K562 (cell line): ENCODE measurements around the gene WNK1. TPM values are rescaled to one million over a fixed set of nuclear protein-coding genes. Genes with fewer than 3 reads are reported as not detected.

Experiments
- ATAC-seq: fragments of 200-7000 bp; cut with Tn5 transposase; 3 replicates; pipeline ENCODE4 v1.9.1; 2020; ENCODE audit warnings: moderate library complexity
- BruUV-seq: library from RNA; stranded (reverse); fragments of 400-500 nt; replicated peaks from 2 replicates; lab custom pipeline; 2021; lab: Mats Ljungman, UMichigan
- CTCF ChIA-PET: fragments of 300-600 bp; formaldehyde crosslinking; extraction: SDS; loops from one replicate; lab custom pipeline; 2021; ENCODE audit warnings: low intra/inter-chr PET ratio; lab: Yijun Ruan, JAX
- POLR2A ChIA-PET: fragments of 300-600, 350-650 bp; sonication (Branson Sonifier 250); formaldehyde crosslinking; extraction: SDS; loops from one replicate; lab custom pipeline; 2021; ENCODE audit warnings: antibody characterized with exemption, inconsistent platforms; lab: Yijun Ruan, JAX
- DNase-seq, 4 experiments: peaks; one replicate each; pipeline versions ENCODE4 v3.0.0 to v3.0.0-alpha.2; 2011 to 2018; ENCODE audit warnings: low spot score in 3 of 4, mixed read lengths in 3 of 4; ENCODE audit errors: extremely low read depth in 1 of 4
- FAIRE-seq: peaks from 2 replicates; lab custom pipeline; 2011; peaks lifted over from hg19 to GRCh38; lab: Jason Lieb, UNC
- H2AFZ ChIP-seq: 2 replicates; pipeline ENCODE4 v1.6.0; 2011; ENCODE audit warnings: low read depth, low read length, control low read depth, inconsistent platforms
- H3K27ac ChIP-seq: fragments of 200-600 bp; 3 replicates; pipeline ENCODE4 v1.8.0; 2011; ENCODE audit warnings: low read depth, mild to moderate bottlenecking, control low read depth, inconsistent platforms, low read length, moderate library complexity, mixed read lengths; ENCODE audit errors: extremely low read depth
- H3K27me3 ChIP-seq, 2 experiments: fragments of 300-600 bp in 1 of 2; 2 replicates in 1 of 2; 3 replicates in 1 of 2; pipeline versions ENCODE4 v1.6.0 to v1.8.0; 2011; ENCODE audit warnings: inconsistent platforms in 2 of 2, low read length in 2 of 2, mild to moderate bottlenecking in 1 of 2, mixed read lengths in 1 of 2, moderate library complexity in 1 of 2; ENCODE audit not compliant: control insufficient read depth in 2 of 2, insufficient read depth in 2 of 2
- H3K36me3 ChIP-seq: fragments of 300-600 bp; 3 replicates; pipeline ENCODE4 v1.8.0; 2011; ENCODE audit warnings: mild to moderate bottlenecking, low read length, inconsistent platforms; ENCODE audit not compliant: control insufficient read depth, insufficient read depth
- H3K4me1 ChIP-seq, 2 experiments: fragments of 200-600 bp in 1 of 2; replicated peaks in 1 of 2; 2 replicates in 1 of 2; 3 replicates in 1 of 2; pipeline versions ENCODE4 v1.5.1 to v1.8.0; 2011; ENCODE audit warnings: inconsistent platforms in 2 of 2, low read length in 2 of 2, mild to moderate bottlenecking in 1 of 2, mixed read lengths in 1 of 2, moderate library complexity in 1 of 2; ENCODE audit not compliant: control insufficient read depth in 2 of 2, insufficient read depth in 2 of 2
- H3K4me2 ChIP-seq: 2 replicates; pipeline ENCODE4 v1.6.1; 2011; ENCODE audit warnings: low read length, control low read depth, inconsistent platforms, mixed read lengths; ENCODE audit not compliant: insufficient read depth
- H3K4me3 ChIP-seq: fragments of 200-600 bp; sonication (generic), shearing (Covaris generic); 2 replicates; pipeline ENCODE4 v1.5.1; 2016; ENCODE audit warnings: control low read depth, inconsistent platforms
- H3K79me2 ChIP-seq: fragments of 200-600 bp; 3 replicates; pipeline ENCODE4 v1.8.0; 2011; ENCODE audit warnings: low read length, inconsistent platforms; ENCODE audit not compliant: control insufficient read depth, insufficient read depth
- H3K9ac ChIP-seq, 2 experiments: 2 replicates each; pipeline versions ENCODE4 v1.6.0 to v1.6.1; 2011; ENCODE audit warnings: low read depth in 2 of 2, low read length in 2 of 2, control low read depth in 1 of 2, inconsistent platforms in 1 of 2, mild to moderate bottlenecking in 1 of 2, mixed read lengths in 1 of 2; ENCODE audit not compliant: insufficient read depth in 1 of 2
- H3K9me1 ChIP-seq: one replicate; pipeline ENCODE4 v1.6.0; 2011; ENCODE audit warnings: inconsistent platforms, mild to moderate bottlenecking, low read length, moderate library complexity; ENCODE audit not compliant: control insufficient read depth, insufficient read depth
- H3K9me3 ChIP-seq: replicated peaks from 2 replicates; pipeline ENCODE4 v1.5.1; 2011; ENCODE audit warnings: low read depth, low read length, inconsistent platforms; ENCODE audit not compliant: control insufficient read depth, insufficient read depth
- H4K20me1 ChIP-seq: replicated peaks from 2 replicates; pipeline ENCODE4 v1.6.1; 2011; ENCODE audit warnings: low read length, inconsistent platforms, mixed read lengths; ENCODE audit not compliant: control insufficient read depth, insufficient read depth
- ATF2 ChIP-seq: sonication (generic); formaldehyde crosslinking; IDR thresholded peaks from 2 replicates; pipeline ENCODE4 v1.8.1; 2022; ENCODE audit warnings: missing genetic modification reagents
- CSDE1 ChIP-seq, 2 experiments: fragments of 450-650 bp; IDR thresholded peaks; 2 replicates each; pipeline ENCODE4 v1.6.1; 2016; ENCODE audit warnings: mild to moderate bottlenecking in 1 of 2
- NCOA6 ChIP-seq: fragments of 450-650 bp; IDR thresholded peaks from 2 replicates; pipeline ENCODE4 v1.6.1; 2017; ENCODE audit warnings: mild to moderate bottlenecking
- RAD51 ChIP-seq: fragments of 450-650 bp; IDR thresholded peaks from 2 replicates; pipeline ENCODE4 v1.7.1; 2016; ENCODE audit warnings: low read depth, mild to moderate bottlenecking, borderline replicate concordance
- RFX5 ChIP-seq: IDR thresholded peaks from 2 replicates; pipeline ENCODE4 v1.6.1; 2011; ENCODE audit warnings: low read depth, mild to moderate bottlenecking, improper control_type of control experiment, low read length
- SP2 ChIP-seq: IDR thresholded peaks from 2 replicates; pipeline ENCODE4 v1.6.1; 2011; ENCODE audit warnings: mild to moderate bottlenecking, low read depth, low read length, moderate library complexity; ENCODE audit not compliant: poor library complexity, severe bottlenecking; ENCODE audit errors: extremely low read depth
- ZNF780A ChIP-seq: fragments of 250-450 bp; sonication (Bioruptor Pico); IDR thresholded peaks from 2 replicates; pipeline ENCODE4 v1.5.0; 2021; ENCODE audit warnings: mild to moderate bottlenecking
- WGBS: fragments of 100-300 bp; shearing (Covaris generic); methylation state at CpG from one replicate; pipeline ENCODE4 v1.1.6; 2016; ENCODE audit warnings: low coverage, mixed read lengths; ENCODE audit not compliant: insufficient coverage; ENCODE audit errors: missing lambda C conversion rate; 5-methylcytosine and 5-hydroxymethylcytosine counted together
- in situ Hi-C: fragments of 300-500 bp; cut with MboI; formaldehyde crosslinking; loops from 4 replicates; pipeline ENCODE4 v1.15.0; 2018; ENCODE audit warnings: inconsistent platforms, mixed read lengths
- intact Hi-C: fragments of 100-400 bp; cut with micrococcal nuclease; formaldehyde crosslinking; loops from 2 replicates; pipeline ENCODE4 v1.14.2; 2022
- polyA plus RNA-seq, 8 experiments: library from polyadenylated mRNA; depleted of rRNA in 4 of 8; stranded (reverse) in 5 of 8; unstranded in 3 of 8; fragments of >200 nt; fragmentation: Nextera tagmentation in 2 of 8; fragmentation: Illumina TruSeq in 1 of 8; extraction: Ambion mirVana in 2 of 8; extraction: Trizol in 1 of 8; gene quantifications; 2 replicates each; pipeline versions ENCODE4 v1.2.1 to v1.2.3, GENCODE V29; 2011 to 2014; ENCODE audit warnings: inconsistent platforms in 1 of 8, missing spikeins in 1 of 8
- total RNA-seq, 7 experiments: library from RNA; depleted of rRNA in 6 of 7; stranded (reverse); fragments of >200 nt in 6 of 7; fragmentation: Illumina TruSeq in 2 of 7; extraction: Trizol in 2 of 7; gene quantifications; 2 replicates each; pipeline versions ENCODE4 v1.2.1 to v1.2.3, GENCODE V29; 2011 to 2021; ENCODE audit warnings: low replicate concordance in 1 of 7
- TF ChIP-seq, protein P1 (sequence below): fragments of 250-450 bp; sonication (Bioruptor Pico); IDR thresholded peaks from 2 replicates; pipeline ENCODE4 v1.5.0; 2022; ENCODE audit warnings: mild to moderate bottlenecking

WNK1 gene
- total and polyA plus RNA-seq, 9 of the 15 experiments (the other 6 are each of a cell fraction or from before 2014, with no cell fraction given) = 4.3 to 73.9 (median 31.0) TPM

DNA sequence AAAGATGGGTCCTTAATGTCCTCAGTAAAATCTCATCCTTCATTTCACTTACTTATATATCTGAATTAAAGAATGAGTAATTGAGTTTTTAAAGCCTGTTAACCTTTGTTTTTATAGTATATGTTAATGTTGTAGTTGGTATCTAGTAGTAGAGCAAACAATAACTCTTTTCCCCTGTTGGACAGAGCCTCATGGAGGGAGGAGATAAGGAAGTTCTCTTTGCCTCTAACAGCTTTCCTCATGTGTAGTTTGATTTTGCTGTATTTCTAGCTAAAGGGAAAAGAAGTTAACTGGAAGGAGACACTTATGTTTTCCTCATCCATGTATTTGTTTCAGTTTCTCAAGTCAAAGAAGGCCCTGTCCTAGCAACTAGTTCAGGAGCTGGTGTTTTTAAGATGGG lies 141.8 kb downstream of the WNK1 start:
- H3K36me3 ChIP-seq = peaks cover 60% of the 10 kb centered on the region
- no peaks in the 10 kb centered on the region for H3K79me2 ChIP-seq
- FAIRE-seq (no peak), ATAC-seq (no peak), DNase-seq (no peak)
- no peaks in the 10 kb centered on the region for H3K27me3 ChIP-seq
- intact Hi-C loops (no loop called here), in situ Hi-C loops (no loop called here)
- no peaks in the 10 kb centered on the region for H3K9me1 ChIP-seq
- H3K27ac ChIP-seq = no peak overlapping the region
- H3K4me1 ChIP-seq = no peaks in the 10 kb centered on the region
- H2AFZ ChIP-seq = no peak overlapping the region
- POLR2A ChIA-PET = interaction anchor here (0.5 to 0.6 kb wide), 2 partner anchors 696 to 822 kb away, joined by 3 read pairs; no protein-coding TSS in a partner anchor
- H4K20me1 ChIP-seq = no peaks in the 10 kb centered on the region
- CTCF ChIA-PET = no interaction called here
- TF ChIP-seq ATF2 (CRISPR knock-in tag) (no peak), CSDE1 (IDR thresholded peaks at IDR 0.05) (no peak), RAD51 (no peak), NCOA6 (no peak), SP2 (no peak)
- BruUV-seq = no TSS peak
- no peak overlapping the region for H3K9ac ChIP-seq
- H3K4me3 ChIP-seq = no peak overlapping the region
- no peaks in the 10 kb centered on the region for H3K9me3 ChIP-seq
- no peak overlapping the region for H3K4me2 ChIP-seq

- no peaks in the 10 kb centered on the region for H3K9me1 ChIP-seq
- H3K9me3 ChIP-seq = no peaks in the 10 kb centered on the region
- FAIRE-seq (no peak), DNase-seq (no peak), ATAC-seq (no peak)
- no peaks in the 10 kb centered on the region for H4K20me1 ChIP-seq
- H3K4me3 ChIP-seq = no peak overlapping the region
- intact Hi-C loops = no loop called here
- in situ Hi-C loops = no loop called here
- H2AFZ ChIP-seq = no peak overlapping the region
- 63% methylated on average over 4 of the region's 4 CpGs for WGBS
- H3K79me2 ChIP-seq = no peaks in the 10 kb centered on the region
- BruUV-seq = no TSS peak
- POLR2A ChIA-PET = interaction anchor here (0.8 kb wide), 1 partner anchor 270 kb away, joined by 3 read pairs; no protein-coding TSS in a partner anchor
- no peak overlapping the region for H3K9ac ChIP-seq
- no peaks in the 10 kb centered on the region for H3K27me3 ChIP-seq
- TF ChIP-seq, protein P1, sequence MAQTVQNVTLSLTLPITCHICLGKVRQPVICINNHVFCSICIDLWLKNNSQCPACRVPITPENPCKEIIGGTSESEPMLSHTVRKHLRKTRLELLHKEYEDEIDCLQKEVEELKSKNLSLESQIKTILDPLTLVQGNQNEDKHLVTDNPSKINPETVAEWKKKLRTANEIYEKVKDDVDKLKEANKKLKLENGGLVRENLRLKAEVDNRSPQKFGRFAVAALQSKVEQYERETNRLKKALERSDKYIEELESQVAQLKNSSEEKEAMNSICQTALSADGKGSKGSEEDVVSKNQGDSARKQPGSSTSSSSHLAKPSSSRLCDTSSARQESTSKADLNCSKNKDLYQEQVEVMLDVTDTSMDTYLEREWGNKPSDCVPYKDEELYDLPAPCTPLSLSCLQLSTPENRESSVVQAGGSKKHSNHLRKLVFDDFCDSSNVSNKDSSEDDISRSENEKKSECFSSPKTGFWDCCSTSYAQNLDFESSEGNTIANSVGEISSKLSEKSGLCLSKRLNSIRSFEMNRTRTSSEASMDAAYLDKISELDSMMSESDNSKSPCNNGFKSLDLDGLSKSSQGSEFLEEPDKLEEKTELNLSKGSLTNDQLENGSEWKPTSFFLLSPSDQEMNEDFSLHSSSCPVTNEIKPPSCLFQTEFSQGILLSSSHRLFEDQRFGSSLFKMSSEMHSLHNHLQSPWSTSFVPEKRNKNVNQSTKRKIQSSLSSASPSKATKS = no peak
- TF ChIP-seq ZNF780A (CRISPR knock-in tag) = no peak
- TF ChIP-seq RFX5 = no peak
- no peaks in the 10 kb centered on the region for H3K4me1 ChIP-seq
- no peak overlapping the region for H3K27ac ChIP-seq
- CTCF ChIA-PET = no interaction called here
- H3K4me2 ChIP-seq = no peak overlapping the region
- peaks cover 63% of the 10 kb centered on the region for H3K36me3 ChIP-seq
These were observed 143.7 kb downstream of the WNK1 start for GRCh38 chr12:896031-896430.
